Measurements from ENCODE around the gene PLSCR4.

DNA sequence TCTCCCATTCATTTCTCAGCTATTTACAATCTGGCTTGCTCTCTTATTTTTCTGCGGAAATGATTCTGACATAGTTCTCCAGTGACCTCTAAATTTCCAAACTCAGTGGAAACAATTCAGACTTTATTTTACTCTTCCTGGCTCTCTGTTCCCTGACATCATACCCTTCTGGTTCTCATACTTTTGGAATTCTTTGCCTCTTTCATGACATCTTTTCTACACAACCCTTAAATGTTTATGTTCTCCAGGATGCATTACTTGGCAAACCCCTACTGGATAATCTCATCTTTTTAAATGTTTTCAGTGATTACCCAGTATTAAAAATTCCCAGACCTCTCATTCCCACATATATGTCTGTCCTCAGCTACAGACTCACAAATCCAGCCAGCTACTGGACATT is 23.9 kb upstream of the PLSCR4 start:
- TF ChIP-seq, protein P1, sequence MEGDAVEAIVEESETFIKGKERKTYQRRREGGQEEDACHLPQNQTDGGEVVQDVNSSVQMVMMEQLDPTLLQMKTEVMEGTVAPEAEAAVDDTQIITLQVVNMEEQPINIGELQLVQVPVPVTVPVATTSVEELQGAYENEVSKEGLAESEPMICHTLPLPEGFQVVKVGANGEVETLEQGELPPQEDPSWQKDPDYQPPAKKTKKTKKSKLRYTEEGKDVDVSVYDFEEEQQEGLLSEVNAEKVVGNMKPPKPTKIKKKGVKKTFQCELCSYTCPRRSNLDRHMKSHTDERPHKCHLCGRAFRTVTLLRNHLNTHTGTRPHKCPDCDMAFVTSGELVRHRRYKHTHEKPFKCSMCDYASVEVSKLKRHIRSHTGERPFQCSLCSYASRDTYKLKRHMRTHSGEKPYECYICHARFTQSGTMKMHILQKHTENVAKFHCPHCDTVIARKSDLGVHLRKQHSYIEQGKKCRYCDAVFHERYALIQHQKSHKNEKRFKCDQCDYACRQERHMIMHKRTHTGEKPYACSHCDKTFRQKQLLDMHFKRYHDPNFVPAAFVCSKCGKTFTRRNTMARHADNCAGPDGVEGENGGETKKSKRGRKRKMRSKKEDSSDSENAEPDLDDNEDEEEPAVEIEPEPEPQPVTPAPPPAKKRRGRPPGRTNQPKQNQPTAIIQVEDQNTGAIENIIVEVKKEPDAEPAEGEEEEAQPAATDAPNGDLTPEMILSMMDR (IDR thresholded peaks at IDR 0.05; ENCODE audit: control extremely low read depth in 1 of 3, insufficient read depth in 1 of 3, low read depth in 1 of 3, low read length in 3 of 3), result no peak
- TF ChIP-seq, protein P2, sequence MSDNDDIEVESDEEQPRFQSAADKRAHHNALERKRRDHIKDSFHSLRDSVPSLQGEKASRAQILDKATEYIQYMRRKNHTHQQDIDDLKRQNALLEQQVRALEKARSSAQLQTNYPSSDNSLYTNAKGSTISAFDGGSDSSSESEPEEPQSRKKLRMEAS (IDR thresholded peaks at IDR 0.05), result no peak
- TF ChIP-seq EZH2 (IDR thresholded peaks at IDR 0.05; ENCODE audit: low read depth, low read length, severe bottlenecking) (no peak), RAD21 (IDR thresholded peaks at IDR 0.05 in 1 of 2, conservative IDR thresholded peaks at IDR 0.05 in 1 of 2; ENCODE audit: low read depth in 2 of 2, low read length in 2 of 2) (no peak)
